HEK293 (cell line): ENCODE results near the gene TMTC1.

Experiments used
- CTCF ChIA-PET: fragments of 350-600 bp; formaldehyde crosslinking; extraction: SDS; loops from one replicate; lab custom pipeline; 2021; ENCODE audit warnings: antibody characterized with exemption; lab: Yijun Ruan, JAX
- POLR2A ChIA-PET: fragments of 300-600 bp; formaldehyde crosslinking; extraction: SDS; loops from one replicate; lab custom pipeline; 2020; ENCODE audit warnings: antibody characterized with exemption, inconsistent platforms; lab: Yijun Ruan, JAX
- H3K27ac ChIP-seq: fragments of 200-500 bp; sonication (Bioruptor generic); 2 replicates; pipeline ENCODE4 v1.5.1; 2014; ENCODE audit warnings: low read depth, low read length, control low read depth, inconsistent platforms; ENCODE audit errors: extremely low read depth
- H3K36me3 ChIP-seq, 2 experiments: fragments of 200-500 bp in 1 of 2; sonication (Bioruptor generic) in 1 of 2; 1 replicate in 1 of 2; 2 replicates in 1 of 2; pipeline ENCODE4 v1.5.1; 2014 to 2017; ENCODE audit warnings: inconsistent platforms in 2 of 2, low read length in 2 of 2; ENCODE audit not compliant: control insufficient read depth in 2 of 2, insufficient read depth in 1 of 2
- H3K4me1 ChIP-seq: fragments of 200-500 bp; sonication (Bioruptor generic); 2 replicates; pipeline ENCODE4 v1.5.1; 2014; ENCODE audit warnings: mild to moderate bottlenecking, low read length, inconsistent platforms; ENCODE audit not compliant: control insufficient read depth, insufficient read depth
- H3K4me3 ChIP-seq: 2 replicates; pipeline ENCODE4 v1.5.1; 2011; ENCODE audit warnings: low read depth, mild to moderate bottlenecking, control low read depth, low read length, moderate library complexity
- H3K9me3 ChIP-seq: fragments of 200-500 bp; sonication (Bioruptor generic); 2 replicates; pipeline ENCODE4 v1.5.1; 2014; ENCODE audit warnings: low read depth, low read length, inconsistent platforms; ENCODE audit not compliant: control insufficient read depth, insufficient read depth
- AEBP2 ChIP-seq: fragments of 450-650 bp; formaldehyde crosslinking; IDR thresholded peaks from 2 replicates; pipeline ENCODE4 v1.5.1; 2016; ENCODE audit warnings: missing biosample characterization, missing genetic modification characterization, borderline replicate concordance
- ELK4 ChIP-seq: IDR thresholded peaks from 2 replicates; pipeline ENCODE4 v1.6.1; 2011; ENCODE audit warnings: mild to moderate bottlenecking, low read depth, low read length, borderline replicate concordance
- SP7 ChIP-seq: fragments of 450-650 bp; formaldehyde crosslinking; IDR thresholded peaks from 2 replicates; pipeline ENCODE4 v1.5.1; 2016; ENCODE audit warnings: missing biosample characterization, missing genetic modification characterization
- TSHZ1 ChIP-seq: fragments of 450-650 bp; formaldehyde crosslinking; IDR thresholded peaks from 2 replicates; pipeline ENCODE4 v1.5.1; 2016; ENCODE audit warnings: missing biosample characterization, missing genetic modification characterization, borderline replicate concordance
- ZBTB21 ChIP-seq: fragments of 450-650 bp; formaldehyde crosslinking; IDR thresholded peaks from 2 replicates; pipeline ENCODE4 v1.5.1; 2017; ENCODE audit warnings: missing biosample characterization, missing genetic modification characterization
- ZBTB48 ChIP-seq: fragments of 450-650 bp; formaldehyde crosslinking; IDR thresholded peaks from 2 replicates; pipeline ENCODE4 v1.5.1; 2016; ENCODE audit warnings: missing biosample characterization, missing genetic modification characterization
- ZNF274 ChIP-seq, 2 experiments: fragments of 200-500 bp in 1 of 2; fragments of 450-650 bp in 1 of 2; sonication (Bioruptor generic) in 1 of 2; formaldehyde crosslinking in 1 of 2; IDR thresholded peaks; 2 replicates each; pipeline versions ENCODE4 v1.5.1 to v1.6.1; 2014 to 2016; ENCODE audit warnings: borderline replicate concordance in 1 of 2, inconsistent platforms in 1 of 2, low read length in 1 of 2, missing biosample characterization in 1 of 2, missing genetic modification characterization in 1 of 2
- ZNF366 ChIP-seq: fragments of 450-650 bp; formaldehyde crosslinking; conservative IDR thresholded peaks from 2 replicates; pipeline ENCODE4 v1.5.1; 2016; ENCODE audit warnings: missing biosample characterization, missing genetic modification characterization
- ZNF391 ChIP-seq: fragments of 450-650 bp; formaldehyde crosslinking; IDR thresholded peaks from 2 replicates; pipeline ENCODE4 v1.5.1; 2016; ENCODE audit warnings: low read depth, missing biosample characterization, missing genetic modification characterization, borderline replicate concordance
- ZNF449 ChIP-seq: fragments of 450-650 bp; formaldehyde crosslinking; IDR thresholded peaks from 2 replicates; pipeline ENCODE4 v1.5.1; 2017; ENCODE audit warnings: missing biosample characterization, mild to moderate bottlenecking, missing genetic modification characterization, moderate library complexity
- ZNF518A ChIP-seq: fragments of 450-650 bp; formaldehyde crosslinking; conservative IDR thresholded peaks from 2 replicates; pipeline ENCODE4 v1.5.1; 2016; ENCODE audit warnings: low read depth, missing biosample characterization, missing genetic modification characterization
- ZNF596 ChIP-seq: fragments of 450-650 bp; IDR thresholded peaks from 2 replicates; pipeline ENCODE4 v1.5.0; 2018; ENCODE audit warnings: missing biosample characterization, mild to moderate bottlenecking, missing genetic modification characterization, moderate library complexity
- ZNF664 ChIP-seq: fragments of 450-650 bp; formaldehyde crosslinking; IDR thresholded peaks from 2 replicates; pipeline ENCODE4 v1.5.1; 2016; ENCODE audit warnings: missing biosample characterization, missing genetic modification characterization
- ZNF792 ChIP-seq: fragments of 450-650 bp; formaldehyde crosslinking; IDR thresholded peaks from 2 replicates; pipeline ENCODE4 v1.5.1; 2016; ENCODE audit warnings: missing biosample characterization, missing genetic modification characterization

TMTC1 gene

GRCh38 chr12:29773076-29773475 lies 10.7 kb downstream of the TMTC1 start (continued):
- TF ChIP-seq ZNF518A (tag by site-specific recombination) (no peak), SP7 (tag by site-specific recombination) (no peak), ZNF449 (tag by site-specific recombination) (no peak), ZNF391 (tag by site-specific recombination) (no peak), ZBTB48 (tag by site-specific recombination) (no peak), ZNF596 (tag by site-specific recombination) (no peak), ZNF792 (tag by site-specific recombination) (no peak)

- H3K36me3 ChIP-seq = no peaks in the 10 kb centered on the region
- no peak for TF ChIP-seq ZBTB48 (tag by site-specific recombination)
- H3K4me3 ChIP-seq = no peak overlapping the region
- H3K27ac ChIP-seq = no peak overlapping the region
- no peaks in the 10 kb centered on the region for H3K4me1 ChIP-seq
- CTCF ChIA-PET = no interaction called here
- no peaks in the 10 kb centered on the region for H3K9me3 ChIP-seq
- POLR2A ChIA-PET = no interaction called here
Measured at GRCh38 chr12:29771786-29772185, 12.0 kb downstream of the TMTC1 start.

GRCh38 chr12:29771165-29771564 lies 12.6 kb downstream of the TMTC1 start:
- CTCF ChIA-PET = interaction anchor here (1.0 kb wide), 1 partner anchor 8 kb away, joined by 3 read pairs; no protein-coding TSS in a partner anchor
- peaks cover 0 to 4% of the 10 kb centered on the region in 2 experiments; a peak in 1 of 3 replicates for H3K36me3 ChIP-seq
- no peak overlapping the region for H3K27ac ChIP-seq
- POLR2A ChIA-PET = no interaction called here
- TF ChIP-seq ELK4 = no peak
- no peak for TF ChIP-seq ZNF366 (tag by site-specific recombination)
- TF ChIP-seq ZNF664 (tag by site-specific recombination) = 0 out of 2 replicates have a peak, but pooled peaks have one; percentile 30
- no peak overlapping the region for H3K4me3 ChIP-seq
- H3K9me3 ChIP-seq = no peaks in the 10 kb centered on the region
- H3K4me1 ChIP-seq = no peaks in the 10 kb centered on the region

- no peak overlapping the region for H3K27ac ChIP-seq
- CTCF ChIA-PET = no interaction called here
- POLR2A ChIA-PET = no interaction called here
- H3K36me3 ChIP-seq = peaks cover 0 to 7% of the 10 kb centered on the region in 2 experiments; a peak in 1 of 3 replicates
- no peak overlapping the region for H3K4me3 ChIP-seq
- no peaks in the 10 kb centered on the region for H3K4me1 ChIP-seq
- H3K9me3 ChIP-seq = no peaks in the 10 kb centered on the region
- TF ChIP-seq ZBTB21 (tag by site-specific recombination) (no peak), TSHZ1 (tag by site-specific recombination) (no peak), ZNF274 (IDR thresholded peaks at IDR 0.05; ENCODE audit: low read length) (no peak), ZNF274 (tag by site-specific recombination; IDR thresholded peaks at IDR 0.05; ENCODE audit: borderline replicate concordance) (no peak), ZBTB48 (tag by site-specific recombination) (no peak), AEBP2 (no peak)
Measured at GRCh38 chr12:29769162-29769858, 14.4 kb downstream of the TMTC1 start.
